Transverse colon (tissue), 3 donors: ENCODE data around the gene OLR1.

Experiments used
- CTCF ChIP-seq, 5 experiments: fragments of 200-600 bp in 3 of 5; fragments of 450-650 bp in 2 of 5; sonication (generic) in 3 of 5; IDR thresholded peaks; 1 replicate in 2 of 5; 2 replicates in 3 of 5; pipeline ENCODE4 v1.5.1; 2016 to 2017; ENCODE audit warnings: antibody characterized with exemption in 5 of 5, inconsistent platforms in 3 of 5, mild to moderate bottlenecking in 2 of 5, moderate library complexity in 1 of 5
- POLR2A ChIP-seq: fragments of 450-650 bp; IDR thresholded peaks from one replicate; pipeline ENCODE4 v1.6.1; 2016; ENCODE audit warnings: antibody characterized with exemption, mild to moderate bottlenecking, moderate library complexity

DNA sequence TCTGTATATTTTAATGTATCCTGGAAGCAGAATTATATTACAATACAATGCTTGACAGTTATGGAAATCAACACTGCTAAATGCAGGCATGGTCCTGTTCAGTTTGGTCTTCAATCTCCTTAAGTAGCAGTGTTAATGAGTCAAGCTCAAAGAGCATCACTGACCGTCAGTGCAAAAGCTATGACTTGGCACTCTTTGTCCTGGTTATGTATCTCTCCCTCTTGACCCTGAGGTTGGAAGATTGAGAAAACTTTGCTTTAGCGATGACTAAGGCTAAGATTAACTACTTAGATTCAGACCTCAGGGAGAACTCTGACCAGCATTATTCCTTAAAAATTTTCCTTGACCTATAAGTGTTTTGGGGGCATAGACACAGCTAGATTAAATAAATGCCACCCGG is 52.9 kb downstream of the OLR1 start:
- TF ChIP-seq CTCF (IDR thresholded peaks at IDR 0.05) (no peak), POLR2A (no peak)
